ENCODE measurements around the gene ME3. TPM values are rescaled to one million over a fixed set of nuclear protein-coding genes. Genes with fewer than 3 reads are reported as not detected.

ME3 gene
- total RNA-seq, 1 experiment from 2014 or later = 0.30 TPM

GRCh38 chr11:86551288-86552092 lies 120.9 kb downstream of the ME3 start (continued):
- TF ChIP-seq, protein P1, sequence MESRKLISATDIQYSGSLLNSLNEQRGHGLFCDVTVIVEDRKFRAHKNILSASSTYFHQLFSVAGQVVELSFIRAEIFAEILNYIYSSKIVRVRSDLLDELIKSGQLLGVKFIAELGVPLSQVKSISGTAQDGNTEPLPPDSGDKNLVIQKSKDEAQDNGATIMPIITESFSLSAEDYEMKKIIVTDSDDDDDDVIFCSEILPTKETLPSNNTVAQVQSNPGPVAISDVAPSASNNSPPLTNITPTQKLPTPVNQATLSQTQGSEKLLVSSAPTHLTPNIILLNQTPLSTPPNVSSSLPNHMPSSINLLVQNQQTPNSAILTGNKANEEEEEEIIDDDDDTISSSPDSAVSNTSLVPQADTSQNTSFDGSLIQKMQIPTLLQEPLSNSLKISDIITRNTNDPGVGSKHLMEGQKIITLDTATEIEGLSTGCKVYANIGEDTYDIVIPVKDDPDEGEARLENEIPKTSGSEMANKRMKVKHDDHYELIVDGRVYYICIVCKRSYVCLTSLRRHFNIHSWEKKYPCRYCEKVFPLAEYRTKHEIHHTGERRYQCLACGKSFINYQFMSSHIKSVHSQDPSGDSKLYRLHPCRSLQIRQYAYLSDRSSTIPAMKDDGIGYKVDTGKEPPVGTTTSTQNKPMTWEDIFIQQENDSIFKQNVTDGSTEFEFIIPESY (IDR thresholded peaks at IDR 0.05; ENCODE audit: extremely low read depth, insufficient replicate concordance, low read length) = no peak
- TF ChIP-seq, protein P2, sequence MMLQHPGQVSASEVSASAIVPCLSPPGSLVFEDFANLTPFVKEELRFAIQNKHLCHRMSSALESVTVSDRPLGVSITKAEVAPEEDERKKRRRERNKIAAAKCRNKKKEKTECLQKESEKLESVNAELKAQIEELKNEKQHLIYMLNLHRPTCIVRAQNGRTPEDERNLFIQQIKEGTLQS (IDR thresholded peaks at IDR 0.05) = no peak
- TF ChIP-seq EZH2 (IDR thresholded peaks at IDR 0.05) (no peak), POLR2A (IDR thresholded peaks at IDR 0.05; ENCODE audit: borderline replicate concordance, extremely low read depth, insufficient read depth, insufficient read length) (no peak), POLR2AphosphoS5 (IDR thresholded peaks at IDR 0.05; ENCODE audit: low read depth, low read length) (no peak), ZNF274 (IDR thresholded peaks at IDR 0.05; ENCODE audit: low read depth, low read length) (no peak)

- H3K27ac ChIP-seq (ENCODE audit: low read depth, low read length) = no peak overlapping the region
- no peak overlapping the region for H3K9ac ChIP-seq (ENCODE audit: low read length)
- H3K4me1 ChIP-seq (ENCODE audit: control insufficient read depth in 1 of 2, insufficient read depth in 2 of 2, low read length in 2 of 2) = peaks cover 0 to 9% of the 10 kb centered on the region in 2 experiments; a peak in 1 of 4 replicates
- no peaks in the 10 kb centered on the region for H3K79me2 ChIP-seq (ENCODE audit: insufficient read depth, low read length)
- RAD21 ChIA-PET (ENCODE audit: low non-redundant PET in 1 of 2, low total read pairs in 2 of 2, uncharacterized antibody in 2 of 2, unreplicated experiment in 2 of 2) = no interaction called here
- H3K27me3 ChIP-seq (ENCODE audit: insufficient read depth, low read length) = no peaks in the 10 kb centered on the region
- no peak overlapping the region for H3K4me2 ChIP-seq (ENCODE audit: low read length)
- no peaks in the 10 kb centered on the region for H3K9me3 ChIP-seq (ENCODE audit: control insufficient read depth in 1 of 2, insufficient read depth in 1 of 2, low read depth in 1 of 2, low read length in 2 of 2)
- no peak for ATAC-seq
- intact Hi-C loops (cut with micrococcal nuclease) = no loop called here
- POLR2A ChIA-PET = no interaction called here
- BruUV-seq (replicated peaks) = no TSS peak
- TF ChIP-seq ZFX (IDR thresholded peaks at IDR 0.05) = no peak
- no peak for TF ChIP-seq MAX (IDR thresholded peaks at IDR 0.05)
- no peak for TF ChIP-seq POLR2A (IDR thresholded peaks at IDR 0.05; ENCODE audit: borderline replicate concordance, extremely low read depth, insufficient read depth, insufficient read length)
- TF ChIP-seq ZNF274 (IDR thresholded peaks at IDR 0.05; ENCODE audit: low read depth, low read length) = no peak
- no peak for TF ChIP-seq FOSL1 (IDR thresholded peaks at IDR 0.05; ENCODE audit: low read depth)
- no peak for TF ChIP-seq JUND (IDR thresholded peaks at IDR 0.05)
- TF ChIP-seq EGR1 (IDR thresholded peaks at IDR 0.05; ENCODE audit: low read depth) = no peak
- TF ChIP-seq ELF1 (IDR thresholded peaks at IDR 0.05; ENCODE audit: borderline replicate concordance, low read depth) = no peak
- no peak for TF ChIP-seq CEBPB (IDR thresholded peaks at IDR 0.05; ENCODE audit: low read depth)
- H3K4me3 ChIP-seq (replicated peaks in 1 of 2; ENCODE audit: low read depth in 1 of 2, low read length in 2 of 2) = no peak overlapping the region
- no peak overlapping the region for H2AFZ ChIP-seq (ENCODE audit: low read depth, low read length, poor library complexity, severe bottlenecking)
- no peaks in the 10 kb centered on the region for H3K36me3 ChIP-seq (ENCODE audit: control insufficient read depth in 1 of 2, insufficient read depth in 2 of 2, low read length in 2 of 2)
- CTCF ChIA-PET = no interaction called here
- H3K9me2 ChIP-seq (ENCODE audit: insufficient read depth) = no peaks in the 10 kb centered on the region
- no peaks in the 10 kb centered on the region for H4K20me1 ChIP-seq (ENCODE audit: insufficient read depth)
- DNase-seq (ENCODE audit: low read depth, low spot score) = no peak
Observed at GRCh38 chr11:86550757-86551156, 121.7 kb downstream of the ME3 start.

All from HCT116 (cell line).